ENCODE data around the gene UQCRQ. TPM values are rescaled to one million over a fixed set of nuclear protein-coding genes. Genes with fewer than 3 reads are reported as not detected.
A peak's percentile ranks its signal among the peaks of the same experiment; 100 is the strongest.

The UQCRQ gene
- total and polyA plus RNA-seq, 2 donors (not counting 3 experiments of a cell fraction or from before 2014, with no cell fraction given) = 246 to 390 TPM

GRCh38 chr5:132905938-132906337, 39.5 kb downstream of the UQCRQ start:
- Histone ChIP-seq H3K9me1 (replicated peaks; ENCODE audit: control insufficient read depth, extremely low read depth, insufficient read depth, low read length) (no peaks in the 10 kb centered on the region), H4K20me1 (replicated peaks; ENCODE audit: control insufficient read depth, extremely low read depth, insufficient read depth, low read length) (peaks cover 4% of the 10 kb centered on the region), H3K9ac (replicated peaks; ENCODE audit: extremely low read depth, insufficient read depth, low read length) (no peak overlapping the region), H3K4me1 (ENCODE audit: control insufficient read depth, extremely low read depth, insufficient read depth, low read length) (peaks cover 23% of the 10 kb centered on the region), H2AFZ (ENCODE audit: low read depth, low read length) (no peak overlapping the region), H3K79me2 (ENCODE audit: control insufficient read depth, insufficient read depth, low read length) (peaks cover 39% of the 10 kb centered on the region), H3K4me3 (replicated peaks in 1 of 3; ENCODE audit: insufficient read depth in 1 of 3, low read depth in 1 of 3, low read length in 3 of 3) (no peak overlapping the region), H3K4me2 (ENCODE audit: insufficient read depth, low read length) (no peak overlapping the region), H3K9me3 (replicated peaks; ENCODE audit: control insufficient read depth, insufficient read depth, low read length) (no peaks in the 10 kb centered on the region), H3K27me3 (ENCODE audit: control insufficient read depth in 2 of 2, insufficient read depth in 2 of 2, low read length in 2 of 2) (no peaks in the 10 kb centered on the region), H3K36me3 (ENCODE audit: control insufficient read depth in 2 of 2, extremely low read depth in 1 of 2, insufficient read depth in 2 of 2, low read length in 2 of 2) (peaks cover 5 to 8% of the 10 kb centered on the region in 2 experiments), H3K27ac (ENCODE audit: insufficient read depth, low read depth, low read length) (no peak overlapping the region)
- ChIA-PET POLR2A (no interaction called here), CTCF (interaction anchor here (1.0 to 2.7 kb wide), 3 partner anchors 17 to 22 kb away, joined by 3 to 14 read pairs (median 4); no protein-coding TSS in a partner anchor)
- intact Hi-C loops (cut with micrococcal nuclease) (loop anchor here (5.0 kb wide), 1 partner anchor 121 kb away; the partner anchor contains the start of gene ZCCHC10), dilution Hi-C loops (cut with MboI; ENCODE audit: extremely low pct_ligation_motif_present, low sequenced_read_pairs) (no loop called here)
- FAIRE-seq (no peak), DNase-seq (ENCODE audit: low read depth, low spot score) (peak; percentile 78)
- BruUV-seq (replicated peaks) = no TSS peak
- peak; percentile 29 for TF ChIP-seq GATA2 (IDR thresholded peaks at IDR 0.05; ENCODE audit: insufficient read depth, insufficient read length, low read depth, low read length)
- no peak for TF ChIP-seq JUN (IDR thresholded peaks at IDR 0.05; ENCODE audit: borderline replicate concordance, insufficient read depth, insufficient read length, low read depth)

- H3K9me3 ChIP-seq (replicated peaks; ENCODE audit: control insufficient read depth, insufficient read depth, low read length) = no peaks in the 10 kb centered on the region
- dilution Hi-C loops (cut with MboI; ENCODE audit: extremely low pct_ligation_motif_present, low sequenced_read_pairs) (no loop called here), intact Hi-C loops (cut with micrococcal nuclease) (loop anchor here (5.0 kb wide), 1 partner anchor 120 kb away; the partner anchor contains the start of gene ZCCHC10)
- H4K20me1 ChIP-seq (replicated peaks; ENCODE audit: control insufficient read depth, extremely low read depth, insufficient read depth, low read length) = peaks cover 3% of the 10 kb centered on the region
- TF ChIP-seq MAX (IDR thresholded peaks at IDR 0.05; ENCODE audit: insufficient read depth, insufficient read length) (no peak), FOS (IDR thresholded peaks at IDR 0.05; ENCODE audit: borderline replicate concordance, insufficient read depth, low read length) (peak; percentile 72), JUN (IDR thresholded peaks at IDR 0.05; ENCODE audit: borderline replicate concordance, insufficient read depth, insufficient read length, low read depth) (peak; percentile 85), EZH2 (IDR thresholded peaks at IDR 0.05; ENCODE audit: borderline replicate concordance, low read depth, low read length, severe bottlenecking) (no peak), CTCF (IDR thresholded peaks at IDR 0.05; ENCODE audit: extremely low read depth in 1 of 2, insufficient read depth in 1 of 2, low read depth in 1 of 2, low read length in 2 of 2) (no peak), GATA2 (IDR thresholded peaks at IDR 0.05; ENCODE audit: insufficient read depth, insufficient read length, low read depth, low read length) (peak; percentile 72)
- no TSS peak for BruUV-seq (replicated peaks)
- no peak overlapping the region for H3K9ac ChIP-seq (replicated peaks; ENCODE audit: extremely low read depth, insufficient read depth, low read length)
- peaks cover 4 to 5% of the 10 kb centered on the region in 2 experiments for H3K36me3 ChIP-seq (ENCODE audit: control insufficient read depth in 2 of 2, extremely low read depth in 1 of 2, insufficient read depth in 2 of 2, low read length in 2 of 2)
- FAIRE-seq = peak; percentile 53
- no peak overlapping the region for H3K4me3 ChIP-seq (replicated peaks in 1 of 3; ENCODE audit: insufficient read depth in 1 of 3, low read depth in 1 of 3, low read length in 3 of 3)
- DNase-seq (ENCODE audit: low read depth, low spot score) = peak; percentile 94
- CTCF ChIA-PET = interaction anchor here (2.7 kb wide), 1 partner anchor 24 kb away, joined by 14 read pairs; no protein-coding TSS in a partner anchor
- peak overlapping the region; percentile 39 for H3K27ac ChIP-seq (ENCODE audit: insufficient read depth, low read depth, low read length)
- peaks cover 45% of the 10 kb centered on the region for H3K79me2 ChIP-seq (ENCODE audit: control insufficient read depth, insufficient read depth, low read length)
- peaks cover 23% of the 10 kb centered on the region for H3K4me1 ChIP-seq (ENCODE audit: control insufficient read depth, extremely low read depth, insufficient read depth, low read length)
- no peak overlapping the region for H2AFZ ChIP-seq (ENCODE audit: low read depth, low read length)
- POLR2A ChIA-PET = no interaction called here
- no peaks in the 10 kb centered on the region for H3K27me3 ChIP-seq (ENCODE audit: control insufficient read depth in 2 of 2, insufficient read depth in 2 of 2, low read length in 2 of 2)
- H3K9me1 ChIP-seq (replicated peaks; ENCODE audit: control insufficient read depth, extremely low read depth, insufficient read depth, low read length) = no peaks in the 10 kb centered on the region
- peak overlapping the region; percentile 23 for H3K4me2 ChIP-seq (ENCODE audit: insufficient read depth, low read length)
These were observed 40.7 kb downstream of the UQCRQ start for GRCh38 chr5:132907161-132907560.
